Islet of Langerhans (tissue), 1 donor: ENCODE data around the gene PSAP.

Experiments used
- FAIRE-seq: peaks from one replicate; lab custom pipeline; 2011; peaks lifted over from hg19 to GRCh38; lab: Jason Lieb, UNC

The PSAP gene

GRCh38 chr10:71844695-71845094 lies 6.4 kb downstream of the PSAP start:
- FAIRE-seq: no peak

GRCh38 chr10:71844084-71844483 lies 7.0 kb downstream of the PSAP start:
- no peak for FAIRE-seq

GRCh38 chr10:71842856-71843686 lies 8.0 kb downstream of the PSAP start:
- no peak for FAIRE-seq

GRCh38 chr10:71842422-71842821 lies 8.6 kb downstream of the PSAP start:
- no peak for FAIRE-seq

GRCh38 chr10:71840958-71841335 lies 10.1 kb downstream of the PSAP start:
- no peak for FAIRE-seq

- no peak for FAIRE-seq
Measured at GRCh38 chr10:71840177-71840957, 10.7 kb downstream of the PSAP start.

- FAIRE-seq: no peak
Measured at GRCh38 chr10:71838264-71839211, 12.5 kb downstream of the PSAP start.

GRCh38 chr10:71837098-71837827 lies 13.8 kb downstream of the PSAP start:
- no peak for FAIRE-seq

GRCh38 chr10:71836596-71836974 lies 14.5 kb downstream of the PSAP start:
- no peak for FAIRE-seq

- no peak for FAIRE-seq
Measured at GRCh38 chr10:71835671-71836595, 15.1 kb downstream of the PSAP start.

- FAIRE-seq: no peak
Measured at GRCh38 chr10:71834343-71834674, 16.7 kb downstream of the PSAP start.

GRCh38 chr10:71833451-71834342 lies 17.4 kb downstream of the PSAP start:
- no peak for FAIRE-seq

- FAIRE-seq: no peak
Measured at GRCh38 chr10:71832967-71833366, 18.1 kb downstream of the PSAP start.

GRCh38 chr10:71831646-71832552 lies 19.2 kb downstream of the PSAP start:
- FAIRE-seq: no peak

- no peak for FAIRE-seq
Measured at GRCh38 chr10:71830726-71831125, 20.3 kb downstream of the PSAP start.

- FAIRE-seq: no peak
Measured at GRCh38 chr10:71829896-71830295, 21.2 kb downstream of the PSAP start.

- no peak for FAIRE-seq
Measured at GRCh38 chr10:71829171-71829570, 21.9 kb downstream of the PSAP start.

GRCh38 chr10:71828702-71829101 lies 22.3 kb downstream of the PSAP start:
- no peak for FAIRE-seq

- FAIRE-seq: no peak
Measured at GRCh38 chr10:71827852-71828251, 23.2 kb downstream of the PSAP start.
